Smooth muscle cell (in vitro differentiated cells): ENCODE results near the gene SPATA17. TPM values are rescaled to one million over a fixed set of nuclear protein-coding genes. Genes with fewer than 3 reads are reported as not detected.

Experiments
- DNase-seq: peaks from one replicate; lab custom pipeline; 2025; ENCODE audit not compliant: unreplicated experiment; lab: John Stamatoyannopoulos, UW
- H2AFZ ChIP-seq: fragments of 200-600 bp; sonication (generic); 2 replicates; pipeline ENCODE4 v1.6.0; 2016; ENCODE audit warnings: antibody characterized with exemption, low read depth, mild to moderate bottlenecking
- H3F3A ChIP-seq: fragments of 200-600 bp; sonication (generic); 2 replicates; pipeline ENCODE4 v1.6.0; 2017; ENCODE audit warnings: antibody characterized with exemption, low read depth
- H3K27ac ChIP-seq: fragments of 200-600 bp; sonication (generic); 2 replicates; pipeline ENCODE4 v1.5.1; 2016; ENCODE audit warnings: low read depth, mild to moderate bottlenecking
- H3K27me3 ChIP-seq: fragments of 200-600 bp; sonication (generic); 2 replicates; pipeline ENCODE4 v1.6.1; 2016; ENCODE audit warnings: low read depth, mild to moderate bottlenecking
- H3K36me3 ChIP-seq: fragments of 200-600 bp; sonication (generic); 2 replicates; pipeline ENCODE4 v1.5.1; 2016; ENCODE audit warnings: low read depth
- H3K4me1 ChIP-seq: fragments of 200-600 bp; sonication (generic); 2 replicates; pipeline ENCODE4 v1.5.1; 2016; ENCODE audit warnings: low read depth
- H3K4me2 ChIP-seq: fragments of 200-600 bp; sonication (generic); 2 replicates; pipeline ENCODE4 v1.6.0; 2016; ENCODE audit warnings: mild to moderate bottlenecking
- H3K4me3 ChIP-seq: fragments of 200-600 bp; sonication (generic); 2 replicates; pipeline ENCODE4 v1.5.1; 2016; ENCODE audit warnings: mild to moderate bottlenecking
- H3K79me2 ChIP-seq: fragments of 200-600 bp; sonication (generic); 2 replicates; pipeline ENCODE4 v1.6.0; 2016; ENCODE audit warnings: low read depth, mild to moderate bottlenecking
- H3K9ac ChIP-seq: fragments of 200-600 bp; sonication (generic); 2 replicates; pipeline ENCODE4 v1.6.0; 2016; ENCODE audit warnings: low read depth
- H3K9me3 ChIP-seq: fragments of 200-600 bp; sonication (generic); replicated peaks from 2 replicates; pipeline ENCODE4 v1.5.1; 2016; ENCODE audit warnings: low read depth
- H4K20me1 ChIP-seq: fragments of 200-600 bp; sonication (generic); 2 replicates; pipeline ENCODE4 v1.6.0; 2016; ENCODE audit warnings: low read depth
- WGBS: methylation state at CpG from one replicate; pipeline ENCODE4 v1.1.7; 2016; ENCODE audit warnings: low lambda C conversion rate; 5-methylcytosine and 5-hydroxymethylcytosine counted together
- polyA plus RNA-seq: library from polyadenylated mRNA; unstranded; fragments of >200 nt; fragmentation: Nextera tagmentation; extraction: Ambion mirVana; gene quantifications from 2 replicates; pipeline ENCODE4 v1.2.1, GENCODE V29; 2016
- total RNA-seq: library from RNA; depleted of rRNA; stranded (reverse); fragments of >200 nt; gene quantifications from 2 replicates; pipeline ENCODE4 v1.2.3, GENCODE V29; 2014
- TF ChIP-seq, protein P1 (sequence below): fragments of 200-600 bp; sonication (generic); IDR thresholded peaks from 2 replicates; pipeline ENCODE4 v1.5.1; 2017; ENCODE audit warnings: borderline replicate concordance, mild to moderate bottlenecking, antibody characterized with exemption; ENCODE audit not compliant: insufficient read depth, poor library complexity, severe bottlenecking

Gene SPATA17
- total and polyA plus RNA-seq, 2 experiments from 2014 or later = 0.13 to 1.6 TPM

DNA sequence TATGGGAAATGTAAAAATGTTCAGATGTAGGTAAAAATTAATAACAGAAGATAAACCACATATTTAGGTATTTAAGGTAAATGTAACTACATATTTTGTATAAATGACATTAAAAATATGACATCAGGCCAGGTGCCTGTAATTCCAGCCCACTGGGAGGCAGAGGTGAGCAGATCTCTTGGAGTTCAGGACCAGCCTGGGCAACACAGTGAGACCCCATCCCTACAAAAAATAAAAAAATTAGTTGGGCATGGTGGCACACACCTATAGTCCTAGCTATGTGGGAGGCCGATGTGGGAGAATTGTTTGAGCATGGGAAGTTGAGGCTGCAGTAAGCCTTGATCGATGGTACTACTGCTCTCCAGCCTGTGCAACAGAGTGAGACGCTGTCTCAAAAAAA lies 216.5 kb downstream of the SPATA17 start:
- TF ChIP-seq, protein P1, sequence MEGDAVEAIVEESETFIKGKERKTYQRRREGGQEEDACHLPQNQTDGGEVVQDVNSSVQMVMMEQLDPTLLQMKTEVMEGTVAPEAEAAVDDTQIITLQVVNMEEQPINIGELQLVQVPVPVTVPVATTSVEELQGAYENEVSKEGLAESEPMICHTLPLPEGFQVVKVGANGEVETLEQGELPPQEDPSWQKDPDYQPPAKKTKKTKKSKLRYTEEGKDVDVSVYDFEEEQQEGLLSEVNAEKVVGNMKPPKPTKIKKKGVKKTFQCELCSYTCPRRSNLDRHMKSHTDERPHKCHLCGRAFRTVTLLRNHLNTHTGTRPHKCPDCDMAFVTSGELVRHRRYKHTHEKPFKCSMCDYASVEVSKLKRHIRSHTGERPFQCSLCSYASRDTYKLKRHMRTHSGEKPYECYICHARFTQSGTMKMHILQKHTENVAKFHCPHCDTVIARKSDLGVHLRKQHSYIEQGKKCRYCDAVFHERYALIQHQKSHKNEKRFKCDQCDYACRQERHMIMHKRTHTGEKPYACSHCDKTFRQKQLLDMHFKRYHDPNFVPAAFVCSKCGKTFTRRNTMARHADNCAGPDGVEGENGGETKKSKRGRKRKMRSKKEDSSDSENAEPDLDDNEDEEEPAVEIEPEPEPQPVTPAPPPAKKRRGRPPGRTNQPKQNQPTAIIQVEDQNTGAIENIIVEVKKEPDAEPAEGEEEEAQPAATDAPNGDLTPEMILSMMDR = no peak
- Histone ChIP-seq H2AFZ (no peak overlapping the region), H3K4me3 (no peak overlapping the region), H4K20me1 (no peaks in the 10 kb centered on the region), H3K27ac (no peak overlapping the region), H3F3A (no peaks in the 10 kb centered on the region), H3K9me3 (no peaks in the 10 kb centered on the region), H3K36me3 (no peaks in the 10 kb centered on the region), H3K9ac (no peak overlapping the region), H3K79me2 (no peaks in the 10 kb centered on the region), H3K27me3 (no peaks in the 10 kb centered on the region), H3K4me2 (no peak overlapping the region), H3K4me1 (no peaks in the 10 kb centered on the region)
- 93% methylated on average over 3 of the region's 3 CpGs for WGBS
- DNase-seq = no peak

DNA sequence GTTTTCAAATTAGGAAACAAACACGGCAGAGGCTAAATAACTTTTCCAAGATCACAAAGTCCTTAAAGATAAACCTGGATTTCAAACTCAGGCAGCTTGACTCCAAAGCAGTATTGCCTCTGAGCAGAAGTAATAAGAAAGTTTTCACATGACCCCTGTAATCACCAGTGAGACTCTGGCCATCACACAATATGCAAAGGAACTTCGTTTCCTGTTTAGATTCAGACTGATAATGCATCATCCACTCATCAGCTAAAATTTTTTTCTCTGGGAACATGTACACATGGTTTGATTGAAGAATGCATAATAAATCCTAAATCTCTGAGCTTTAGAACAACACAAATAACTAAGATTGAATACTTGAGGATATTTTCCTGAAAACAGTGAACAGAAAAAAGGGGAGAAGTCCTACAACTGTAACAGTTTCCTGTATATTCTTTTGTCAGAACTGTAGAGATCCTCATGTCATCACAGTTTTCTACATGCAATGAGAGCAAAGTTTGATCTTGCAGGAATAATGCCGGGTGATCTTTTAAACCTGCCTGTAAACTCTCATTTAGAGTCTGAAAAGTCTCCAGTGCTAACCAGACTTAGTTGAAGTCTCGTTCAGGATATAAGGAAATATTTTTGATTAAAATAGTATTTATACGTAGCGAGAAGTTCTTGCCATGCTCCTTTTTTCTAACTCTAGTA lies 225.3 kb downstream of the SPATA17 start:
- Histone ChIP-seq H3K36me3 (no peaks in the 10 kb centered on the region), H3K79me2 (no peaks in the 10 kb centered on the region), H3K9me3 (no peaks in the 10 kb centered on the region), H3F3A (no peaks in the 10 kb centered on the region), H3K9ac (no peak overlapping the region), H4K20me1 (no peaks in the 10 kb centered on the region), H3K27me3 (no peaks in the 10 kb centered on the region), H3K4me2 (no peak overlapping the region), H3K27ac (no peak overlapping the region), H3K4me1 (no peaks in the 10 kb centered on the region), H3K4me3 (no peak overlapping the region), H2AFZ (no peak overlapping the region)
- no peak for DNase-seq
- 76% methylated on average over 6 of the region's 6 CpGs for WGBS
- TF ChIP-seq, protein P1 = no peak

DNA sequence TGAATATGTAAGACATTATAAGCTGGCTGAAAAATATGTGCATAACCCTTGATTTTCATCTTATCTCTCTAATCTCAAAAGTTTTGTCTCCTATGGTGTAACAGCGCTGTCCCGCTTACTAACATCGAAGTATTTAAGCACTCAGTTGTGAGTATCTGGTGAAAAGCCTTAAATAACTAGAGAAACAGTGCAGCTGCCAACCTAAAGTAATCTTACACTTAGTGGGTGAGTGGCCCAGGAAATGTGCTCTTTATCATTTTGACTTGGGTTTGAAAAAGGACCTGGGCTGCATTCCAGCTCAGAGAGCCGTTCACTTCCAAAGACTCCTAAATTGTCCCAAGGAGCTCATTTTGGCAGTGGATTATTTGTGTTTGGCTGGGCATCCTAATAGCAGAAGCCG lies 225.9 kb downstream of the SPATA17 start:
- H3K9ac ChIP-seq = no peak overlapping the region
- H3K4me2 ChIP-seq = no peak overlapping the region
- H3K4me1 ChIP-seq = no peaks in the 10 kb centered on the region
- no peaks in the 10 kb centered on the region for H3K9me3 ChIP-seq
- no peaks in the 10 kb centered on the region for H3K79me2 ChIP-seq
- WGBS = 42% methylated on average over 5 of the region's 5 CpGs
- no peak overlapping the region for H3K27ac ChIP-seq
- H4K20me1 ChIP-seq = no peaks in the 10 kb centered on the region
- no peaks in the 10 kb centered on the region for H3K27me3 ChIP-seq
- H3F3A ChIP-seq = no peaks in the 10 kb centered on the region
- H2AFZ ChIP-seq = no peak overlapping the region
- H3K4me3 ChIP-seq = no peak overlapping the region
- no peaks in the 10 kb centered on the region for H3K36me3 ChIP-seq
- no peak for DNase-seq
- TF ChIP-seq, protein P1 = no peak

DNA sequence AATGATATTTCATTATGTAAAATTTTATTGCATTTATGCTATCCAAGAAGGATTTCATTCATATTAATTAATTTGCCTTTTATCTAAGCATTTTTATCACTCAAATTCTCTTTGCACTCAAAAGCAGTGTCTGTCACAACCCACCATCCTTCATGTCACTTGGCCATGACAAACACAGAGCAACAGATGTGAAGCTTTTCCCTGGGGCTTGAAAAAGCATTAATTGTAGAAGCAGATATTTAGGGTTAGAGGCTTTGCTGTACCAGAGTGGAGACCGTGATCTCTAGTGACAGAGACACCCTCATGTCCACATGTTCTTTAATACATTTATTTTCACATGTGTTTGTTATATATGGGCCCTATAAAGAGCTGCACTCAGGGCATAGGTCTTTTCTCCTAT lies 230.5 kb downstream of the SPATA17 start:
- H3K27me3 ChIP-seq = no peaks in the 10 kb centered on the region
- TF ChIP-seq, protein P1 = no peak
- no peak for DNase-seq
- H3K9ac ChIP-seq = no peak overlapping the region
- no peaks in the 10 kb centered on the region for H3K4me1 ChIP-seq
- no peak overlapping the region for H3K4me2 ChIP-seq
- H3K9me3 ChIP-seq = no peaks in the 10 kb centered on the region
- 83% methylated on average over 1 of the region's 1 CpG for WGBS
- no peaks in the 10 kb centered on the region for H3K36me3 ChIP-seq
- H3K27ac ChIP-seq = no peak overlapping the region
- H3F3A ChIP-seq = no peaks in the 10 kb centered on the region
- H3K79me2 ChIP-seq = no peaks in the 10 kb centered on the region
- no peak overlapping the region for H3K4me3 ChIP-seq
- no peak overlapping the region for H2AFZ ChIP-seq
- H4K20me1 ChIP-seq = no peaks in the 10 kb centered on the region
